GM12872 (cell line): ENCODE results near the gene INPP5J.

Source experiments
- CTCF ChIP-seq: IDR thresholded peaks from 3 replicates; pipeline ENCODE4 v1.5.1; 2011; ENCODE audit warnings: low read depth, mild to moderate bottlenecking, low read length, moderate library complexity; ENCODE audit not compliant: insufficient read depth

Gene INPP5J

GRCh38 chr22:31091106-31091975, 31.4 kb upstream of the INPP5J start:
- no peak for TF ChIP-seq CTCF

GRCh38 chr22:31092161-31092560, 30.6 kb upstream of the INPP5J start:
- no peak for TF ChIP-seq CTCF

- TF ChIP-seq CTCF = no peak
Observed at GRCh38 chr22:31093086-31093850, 29.5 kb upstream of the INPP5J start.

- TF ChIP-seq CTCF = no peak
Observed at GRCh38 chr22:31094021-31094551, 28.7 kb upstream of the INPP5J start.

- TF ChIP-seq CTCF = no peak
Observed at GRCh38 chr22:31094741-31095140, 28.0 kb upstream of the INPP5J start.

- no peak for TF ChIP-seq CTCF
Observed at GRCh38 chr22:31095637-31096249, 27.0 kb upstream of the INPP5J start.

GRCh38 chr22:31096657-31097279, 26.0 kb upstream of the INPP5J start:
- no peak for TF ChIP-seq CTCF
